Measurements from ENCODE around the gene EXOC3L2. TPM values are rescaled to one million over a fixed set of nuclear protein-coding genes. Genes with fewer than 3 reads are reported as not detected.

EXOC3L2 gene
- total and polyA plus RNA-seq, 2 of the 8 experiments (the other 6 are each of a cell fraction or from before 2014, with no cell fraction given): 1.4 to 1.6 TPM

DNA sequence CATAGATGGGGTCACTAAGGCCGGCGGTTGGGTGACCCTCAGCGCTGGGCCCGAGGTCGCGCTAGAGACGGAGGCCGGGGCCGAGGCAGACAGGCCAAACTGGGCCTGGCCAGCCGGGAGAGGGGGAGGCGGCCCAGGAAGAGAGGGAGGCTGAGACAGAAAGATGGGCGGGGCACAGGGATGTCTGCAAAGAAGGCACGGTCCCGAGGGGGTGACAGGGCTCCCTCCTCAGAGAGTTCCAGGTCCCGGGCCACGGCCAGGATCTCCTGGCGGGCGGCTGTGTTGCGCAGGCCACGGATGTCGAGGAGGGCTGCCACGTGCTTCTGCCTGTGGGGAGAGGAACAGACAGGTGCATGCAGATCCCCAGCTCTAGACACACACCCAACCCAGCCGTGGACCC, 32.2 kb downstream of the EXOC3L2 start:
- Histone ChIP-seq H2AFZ (ENCODE audit: low read length) (no peak overlapping the region), H3K23ac (ENCODE audit: insufficient read length) (no peak overlapping the region), H3K36me3 (ENCODE audit: control insufficient read depth in 2 of 4, insufficient read depth in 4 of 4, low read length in 3 of 4) (no peaks in the 10 kb centered on the region; a peak in 1 of 8 replicates), H3K27ac (ENCODE audit: low read depth, low read length) (no peak overlapping the region), H3K14ac (ENCODE audit: insufficient read length) (no peak overlapping the region), H3K56ac (replicated peaks; ENCODE audit: insufficient read length, low read depth, low read length) (no peak overlapping the region), H3K18ac (ENCODE audit: extremely low read depth, low read length) (no peak overlapping the region), H3K23me2 (ENCODE audit: low read depth, low read length) (peaks cover 15% of the 10 kb centered on the region; the same call in 1 of the 2 replicates), H2BK5ac (ENCODE audit: low read depth, low read length) (no peak overlapping the region), H4K20me1 (replicated peaks in 1 of 2; ENCODE audit: control insufficient read depth in 1 of 2, insufficient read depth in 2 of 2, low read length in 2 of 2) (no peaks in the 10 kb centered on the region), H2BK12ac (ENCODE audit: low read depth, low read length) (no peak overlapping the region), H4K91ac (replicated peaks; ENCODE audit: insufficient read length, low read length) (no peak overlapping the region), H3K79me1 (ENCODE audit: low read depth, low read length) (no peaks in the 10 kb centered on the region), H3K4me2 (ENCODE audit: insufficient read depth in 1 of 2, low read depth in 2 of 2, low read length in 2 of 2) (no peak overlapping the region), H3K27me3 (replicated peaks in 1 of 4; ENCODE audit: control insufficient read depth in 3 of 4, extremely low read depth in 1 of 4, insufficient read depth in 3 of 4, low read length in 3 of 4) (peaks cover 14 to 36% (median 29%) of the 10 kb centered on the region in 4 experiments), H2BK15ac (ENCODE audit: low read length) (no peak overlapping the region; the same call in 1 of the 2 replicates), H4K5ac (ENCODE audit: insufficient read length, low read depth, low read length) (no peak overlapping the region), H3K79me2 (ENCODE audit: control insufficient read depth in 1 of 2, insufficient read depth in 2 of 2, low read length in 2 of 2) (no peaks in the 10 kb centered on the region), H3K4me1 (replicated peaks in 1 of 4; ENCODE audit: control insufficient read depth in 3 of 4, insufficient read depth in 4 of 4, low read length in 3 of 4) (peaks cover 0 to 12% (median 9%) of the 10 kb centered on the region in 4 experiments; a peak in 5 of 7 replicates), H2BK20ac (ENCODE audit: low read length) (no peak overlapping the region), H3K9ac (replicated peaks in 1 of 4; ENCODE audit: extremely low read depth in 1 of 4, low read depth in 3 of 4, low read length in 3 of 4) (no peak overlapping the region), H3K9me3 (ENCODE audit: insufficient read depth in 2 of 2, low read depth in 1 of 2, low read length in 1 of 2) (no peaks in the 10 kb centered on the region; a peak in 1 of 4 replicates), H2BK120ac (replicated peaks; ENCODE audit: low read depth, low read length) (no peak overlapping the region), H3K4me3 (ENCODE audit: extremely low read depth in 1 of 4, insufficient read depth in 2 of 4, low read depth in 3 of 4, low read length in 4 of 4) (no peak overlapping the region), H3K4ac (replicated peaks; ENCODE audit: insufficient read length, low read depth, low read length) (no peak overlapping the region), H2AK5ac (ENCODE audit: low read depth, low read length) (no peak overlapping the region), H4K8ac (ENCODE audit: extremely low read depth, insufficient read depth, low read length) (no peak overlapping the region; the same call in 1 of the 2 replicates)
- 86% methylated on average over 13 of the region's 23 CpGs; no CpG with 5 or more reads in 1 of the 2 experiments for WGBS, 2 experiments (ENCODE audit: extremely low coverage in 1 of 2, insufficient coverage in 1 of 2, insufficient read length in 1 of 2, insufficient replicate concordance in 2 of 2, low coverage in 1 of 2, low lambda C conversion rate in 2 of 2, missing lambda C conversion rate in 1 of 2)
- TF ChIP-seq EP300 (IDR thresholded peaks at IDR 0.05; ENCODE audit: borderline replicate concordance in 1 of 2, low read depth in 2 of 2, low read length in 2 of 2) (no peak), RXRA (IDR thresholded peaks at IDR 0.05; ENCODE audit: insufficient read depth, low read depth, low read length) (no peak)
- FAIRE-seq (no peak), DNase-seq (ENCODE audit: low read depth in 1 of 2, low spot score in 2 of 2) (no peak)
- POLR2A ChIA-PET (ENCODE audit: partially characterized antibody): no interaction called here
- CTCF ChIA-PET (ENCODE audit: partially characterized antibody): interaction anchor here (0.6 to 4.9 kb wide), 5 partner anchors 10 to 101 kb away, joined by 3 to 29 read pairs (median 7); no protein-coding TSS in a partner anchor

Data from H1 (cell line).